ENCODE measurements around the gene STAU1.
A peak's percentile ranks its signal among the peaks of the same experiment; 100 is the strongest.

- TF ChIP-seq, protein P1, sequence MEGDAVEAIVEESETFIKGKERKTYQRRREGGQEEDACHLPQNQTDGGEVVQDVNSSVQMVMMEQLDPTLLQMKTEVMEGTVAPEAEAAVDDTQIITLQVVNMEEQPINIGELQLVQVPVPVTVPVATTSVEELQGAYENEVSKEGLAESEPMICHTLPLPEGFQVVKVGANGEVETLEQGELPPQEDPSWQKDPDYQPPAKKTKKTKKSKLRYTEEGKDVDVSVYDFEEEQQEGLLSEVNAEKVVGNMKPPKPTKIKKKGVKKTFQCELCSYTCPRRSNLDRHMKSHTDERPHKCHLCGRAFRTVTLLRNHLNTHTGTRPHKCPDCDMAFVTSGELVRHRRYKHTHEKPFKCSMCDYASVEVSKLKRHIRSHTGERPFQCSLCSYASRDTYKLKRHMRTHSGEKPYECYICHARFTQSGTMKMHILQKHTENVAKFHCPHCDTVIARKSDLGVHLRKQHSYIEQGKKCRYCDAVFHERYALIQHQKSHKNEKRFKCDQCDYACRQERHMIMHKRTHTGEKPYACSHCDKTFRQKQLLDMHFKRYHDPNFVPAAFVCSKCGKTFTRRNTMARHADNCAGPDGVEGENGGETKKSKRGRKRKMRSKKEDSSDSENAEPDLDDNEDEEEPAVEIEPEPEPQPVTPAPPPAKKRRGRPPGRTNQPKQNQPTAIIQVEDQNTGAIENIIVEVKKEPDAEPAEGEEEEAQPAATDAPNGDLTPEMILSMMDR (IDR thresholded peaks at IDR 0.05): peak in 1 of 5 experiments; percentile 35
- TF ChIP-seq POLR2A (IDR thresholded peaks at IDR 0.05): peak; percentile 65 to 96
These were observed 31.2 kb upstream of the STAU1 start, which contains the start of gene DDX27 for GRCh38 chr20:49219091-49219923.
